SK-N-SH (cell line): ENCODE measurements around the gene ZNF253. TPM values are rescaled to one million over a fixed set of nuclear protein-coding genes. Genes with fewer than 3 reads are reported as not detected.
A peak's percentile ranks its signal among the peaks of the same experiment; 100 is the strongest.
"Not testable (repeated sequence)": the region's sequence is repeated elsewhere in the genome, so short reads cannot be mapped to it uniquely, and the experiment has no call there.

Source experiments
- CTCF ChIA-PET: fragments of 300-600, 350-600 bp; formaldehyde crosslinking; extraction: SDS; loops from one replicate; lab custom pipeline; 2021; lab: Yijun Ruan, JAX
- POLR2A ChIA-PET: fragments of 350-600 bp; sonication (Branson Sonifier 250); formaldehyde crosslinking; extraction: SDS; loops from one replicate; lab custom pipeline; 2020; ENCODE audit warnings: antibody characterized with exemption, inconsistent platforms; lab: Yijun Ruan, JAX
- DNase-seq: peaks from one replicate; pipeline ENCODE4 v3.0.0; 2012
- H2AFZ ChIP-seq: fragments of 200-600 bp; sonication (generic); 2 replicates; pipeline ENCODE4 v1.8.1; 2016; ENCODE audit warnings: antibody characterized with exemption, mild to moderate bottlenecking, low read depth
- H3F3A ChIP-seq: fragments of 200-600 bp; sonication (generic); replicated peaks from 2 replicates; pipeline ENCODE3; 2016; ENCODE audit warnings: antibody characterized with exemption, mild to moderate bottlenecking; ENCODE audit not compliant: insufficient read depth
- H3K27ac ChIP-seq, 2 experiments: fragments of 200-500 bp in 1 of 2; fragments of 200-600 bp in 1 of 2; sonication (Bioruptor generic) in 1 of 2; sonication (generic), shearing (Covaris generic) in 1 of 2; 2 replicates each; pipeline versions ENCODE4 v1.5.1 to v1.6.1; 2014 to 2016; ENCODE audit warnings: low read depth in 2 of 2, inconsistent platforms in 1 of 2, low read length in 1 of 2, mild to moderate bottlenecking in 1 of 2, mixed read lengths in 1 of 2
- H3K27me3 ChIP-seq: fragments of 200-600 bp; sonication (generic), shearing (Covaris generic); 2 replicates; pipeline ENCODE4 v1.6.1; 2016; ENCODE audit warnings: mixed run types; ENCODE audit not compliant: insufficient read depth
- H3K36me3 ChIP-seq, 2 experiments: fragments of 200-500 bp in 1 of 2; fragments of 200-600 bp in 1 of 2; sonication (Bioruptor generic) in 1 of 2; sonication (generic) in 1 of 2; replicated peaks in 1 of 2; 2 replicates each; pipeline versions ENCODE3 to v1.5.1; 2014 to 2016; ENCODE audit warnings: low read length in 1 of 2, mild to moderate bottlenecking in 1 of 2; ENCODE audit not compliant: insufficient read depth in 2 of 2, control insufficient read depth in 1 of 2
- H3K4me1 ChIP-seq, 2 experiments: fragments of 200-500 bp in 1 of 2; fragments of 200-600 bp in 1 of 2; sonication (Bioruptor generic) in 1 of 2; sonication (generic), shearing (Covaris generic) in 1 of 2; 2 replicates each; pipeline versions ENCODE4 v1.5.1 to v1.6.1; 2014 to 2016; ENCODE audit warnings: low read depth in 1 of 2, low read length in 1 of 2, mixed run types in 1 of 2; ENCODE audit not compliant: insufficient read depth in 2 of 2, control insufficient read depth in 1 of 2
- H3K4me2 ChIP-seq: fragments of 200-600 bp; sonication (generic), shearing (Covaris generic); 2 replicates; pipeline ENCODE4 v1.6.1; 2017; ENCODE audit warnings: mixed run types
- H3K4me3 ChIP-seq, 2 experiments: fragments of 200-500 bp in 1 of 2; fragments of 200-600 bp in 1 of 2; sonication (Bioruptor generic) in 1 of 2; sonication (generic), shearing (Covaris generic) in 1 of 2; 2 replicates each; pipeline versions ENCODE4 v1.5.1 to v1.8.1; 2014 to 2016; ENCODE audit warnings: low read depth in 2 of 2, inconsistent platforms in 1 of 2, low read length in 1 of 2, mild to moderate bottlenecking in 1 of 2, mixed read lengths in 1 of 2, moderate library complexity in 1 of 2
- H3K79me2 ChIP-seq: fragments of 200-600 bp; sonication (generic); 2 replicates; pipeline ENCODE4 v1.8.1; 2017; ENCODE audit warnings: mild to moderate bottlenecking; ENCODE audit not compliant: insufficient read depth
- H3K9ac ChIP-seq: fragments of 200-600 bp; sonication (generic); 2 replicates; pipeline ENCODE4 v1.6.1; 2017; ENCODE audit warnings: mixed run types
- H3K9me2 ChIP-seq: fragments of 200-600 bp; sonication (generic); 2 replicates; pipeline ENCODE4 v1.6.1; 2017; ENCODE audit warnings: mixed run types
- H3K9me3 ChIP-seq: fragments of 200-600 bp; sonication (generic); 2 replicates; pipeline ENCODE4 v1.6.1; 2017; ENCODE audit warnings: mixed run types, mild to moderate bottlenecking, moderate library complexity
- H4K20me1 ChIP-seq: fragments of 200-600 bp; sonication (generic); 2 replicates; pipeline ENCODE4 v1.6.1; 2017; ENCODE audit warnings: mild to moderate bottlenecking, mixed run types; ENCODE audit not compliant: insufficient read depth
- CHD2 ChIP-seq: fragments of 150-350 bp; IDR thresholded peaks from 2 replicates; pipeline ENCODE4 v1.6.1; 2018; ENCODE audit warnings: low read length; ENCODE audit not compliant: partially characterized antibody
- ELF1 ChIP-seq: IDR thresholded peaks from 2 replicates; pipeline ENCODE4 v1.4.0; 2012
- EZH2phosphoT487 ChIP-seq: fragments of 200-600 bp; sonication (generic); IDR thresholded peaks from 2 replicates; pipeline ENCODE4 v1.6.1; 2017; ENCODE audit warnings: low read depth, mixed run types, mild to moderate bottlenecking, antibody characterized with exemption, moderate library complexity, borderline replicate concordance
- FOXM1 ChIP-seq: IDR thresholded peaks from 2 replicates; pipeline ENCODE4 v1.4.0; 2012; ENCODE audit warnings: low read depth, mild to moderate bottlenecking
- GABPA ChIP-seq: IDR thresholded peaks from 2 replicates; pipeline ENCODE4 v1.4.0; 2012; ENCODE audit warnings: low read depth, mild to moderate bottlenecking
- IRF3 ChIP-seq: fragments of 150-350 bp; IDR thresholded peaks from 2 replicates; pipeline ENCODE4 v1.6.1; 2016; ENCODE audit warnings: mild to moderate bottlenecking, low read depth, low read length
- MAX ChIP-seq: IDR thresholded peaks from 2 replicates; pipeline ENCODE4 v1.4.0; 2012; ENCODE audit warnings: low read depth
- MXI1 ChIP-seq: IDR thresholded peaks from 2 replicates; pipeline ENCODE4 v1.6.1; 2012; ENCODE audit warnings: mild to moderate bottlenecking, low read depth, low read length, improper control_type of control experiment
- NRF1 ChIP-seq: IDR thresholded peaks from 2 replicates; pipeline ENCODE4 v1.6.1; 2012; ENCODE audit warnings: low read depth, mild to moderate bottlenecking, low read length
- POLR2AphosphoS5 ChIP-seq: IDR thresholded peaks from 2 replicates; pipeline ENCODE4 v1.6.1; 2012; ENCODE audit warnings: low read depth, low read length
- RCOR1 ChIP-seq: fragments of 150-350 bp; IDR thresholded peaks from 2 replicates; pipeline ENCODE4 v1.6.1; 2017; ENCODE audit warnings: antibody characterized with exemption, low read length
- REST ChIP-seq: IDR thresholded peaks from 2 replicates; pipeline ENCODE4 v1.6.1; 2012; ENCODE audit warnings: mild to moderate bottlenecking, low read depth, low read length, moderate library complexity
- RFX5 ChIP-seq: IDR thresholded peaks from 2 replicates; pipeline ENCODE4 v1.6.1; 2012; ENCODE audit warnings: mild to moderate bottlenecking, improper control_type of control experiment, low read length
- SIN3A ChIP-seq: IDR thresholded peaks from 2 replicates; pipeline ENCODE4 v1.6.1; 2012; ENCODE audit warnings: low read depth, mild to moderate bottlenecking, low read length, moderate library complexity, borderline replicate concordance
- TAF1 ChIP-seq: IDR thresholded peaks from 2 replicates; pipeline ENCODE4 v1.6.1; 2012; ENCODE audit warnings: low read depth, mild to moderate bottlenecking, low read length, moderate library complexity, borderline replicate concordance
- YY1 ChIP-seq: IDR thresholded peaks from 2 replicates; pipeline ENCODE4 v1.4.0; 2012; ENCODE audit warnings: low read depth, mild to moderate bottlenecking
- WGBS: methylation state at CpG from one replicate; pipeline ENCODE4 v1.1.6; 2017; ENCODE audit warnings: low lambda C conversion rate; 5-methylcytosine and 5-hydroxymethylcytosine counted together
- polyA plus RNA-seq, 3 experiments: library from polyadenylated mRNA; depleted of rRNA; stranded (reverse); fragments of >200 nt; gene quantifications; 2 replicates each; pipeline ENCODE4 v1.2.3, GENCODE V29; 2012

ZNF253 gene
- polyA plus RNA-seq, 1 of the 3 experiments (the other 2 are of a cell fraction) = 0.79 TPM

GRCh38 chr19:19820774-19821320, 44.8 kb upstream of the ZNF253 start (continued):
- no peak for TF ChIP-seq REST

- Histone ChIP-seq H3K4me3 (peak within 1 kb of the TSS; percentile 58 to 82), H3K36me3 (peaks cover 7 to 30% of the 10 kb centered on the region in 2 experiments), H3K4me2 (peak within 1 kb of the TSS; percentile 92), H2AFZ (peak within 1 kb of the TSS; percentile 100), H3F3A (peaks cover 13% of the 10 kb centered on the region), H3K27me3 (no peaks in the 10 kb centered on the region), H3K9me2 (no peaks in the 10 kb centered on the region), H3K9ac (peak within 1 kb of the TSS; percentile 93), H3K4me1 (no peaks in the 10 kb centered on the region; a peak in 1 of 4 replicates), H3K9me3 (peaks cover 8% of the 10 kb centered on the region; the same call in 1 of the 2 replicates), H4K20me1 (no peaks in the 10 kb centered on the region), H3K79me2 (peaks cover 48% of the 10 kb centered on the region), H3K27ac (peak within 1 kb of the TSS; percentile 89 to 92)
- CTCF ChIA-PET = interaction anchor here (1.2 to 1.5 kb wide), 2 partner anchors 11 to 137 kb away, joined by 4 to 6 read pairs; no protein-coding TSS in a partner anchor
- 2% methylated on average over 12 of the region's 28 CpGs for WGBS
- POLR2A ChIA-PET = interaction anchor here (0.6 to 2.3 kb wide), 11 partner anchors 9 to 231 kb away, joined by 3 to 40 read pairs (median 7); partner anchors contain the start of genes ZNF101, ZNF14, ZNF253 and ZNF682
- peak; percentile 90 for DNase-seq
- TF ChIP-seq RCOR1 (peak; percentile 12; the same call in 1 of the 2 replicates), MAX (peak; percentile 51; the same call in 1 of the 2 replicates), NRF1 (no peak), IRF3 (peak; percentile 65; the same call in 1 of the 2 replicates), YY1 (peak; percentile 88), TAF1 (peak; percentile 78; the same call in 1 of the 2 replicates), EZH2phosphoT487 (no peak), ELF1 (peak; percentile 92), GABPA (peak; percentile 82), FOXM1 (no peak), SIN3A (peak; percentile 53; the same call in 1 of the 2 replicates), MXI1 (peak; percentile 84; the same call in 1 of the 2 replicates), CHD2 (peak; percentile 59), RFX5 (peak; percentile 86), POLR2AphosphoS5 (peak; percentile 96)
- TF ChIP-seq, all 33 proteins: peak for 12
Measured at GRCh38 chr19:19821366-19821951, 44.2 kb upstream of the ZNF253 start, which contains the start of gene ZNF506. Gene ZNF506, minus strand, starts transcription at chr19:19821750. Its CDS starts 147 bp downstream, at chr19:19821603.

GRCh38 chr19:19821976-19822375, 43.7 kb upstream of the ZNF253 start:
- Histone ChIP-seq H2AFZ (peak overlapping the region; percentile 100), H3K4me3 (peak overlapping the region; percentile 58 to 82), H3K4me2 (peak overlapping the region; percentile 92), H3K36me3 (peaks cover 7 to 30% of the 10 kb centered on the region in 2 experiments), H3K27ac (peak overlapping the region; percentile 74 to 89), H3K9ac (peak overlapping the region; percentile 93), H3K79me2 (peaks cover 43% of the 10 kb centered on the region), H3F3A (peaks cover 13% of the 10 kb centered on the region)
- not testable (repeated sequence) for H3K9me2 ChIP-seq, H4K20me1 ChIP-seq, H3K4me1 ChIP-seq, H3K27me3 ChIP-seq, H3K9me3 ChIP-seq
- ChIA-PET POLR2A (interaction anchor here (0.6 to 2.3 kb wide), 11 partner anchors 10 to 230 kb away, joined by 3 to 40 read pairs (median 7); partner anchors contain the start of genes ZNF101, ZNF14, ZNF253 and ZNF682), CTCF (interaction anchor here (1.0 to 1.5 kb wide), 3 partner anchors 12 to 137 kb away, joined by 3 to 6 read pairs (median 4); no protein-coding TSS in a partner anchor)
- 1% methylated on average over 11 of the region's 11 CpGs for WGBS
- peak; percentile 17 for DNase-seq
